ENCODE results near the gene GTPBP4. TPM values are rescaled to one million over a fixed set of nuclear protein-coding genes. Genes with fewer than 3 reads are reported as not detected.

Gene GTPBP4
- polyA plus RNA-seq, 1 donor (not counting 4 experiments of a cell fraction or from before 2014, with no cell fraction given), result 70.4 TPM

GRCh38 chr10:996031-996430 is 7.8 kb downstream of the GTPBP4 start:
- Histone ChIP-seq H3K27ac (ENCODE audit: control insufficient read depth, insufficient read depth, low read length) (no peak overlapping the region), H3K27me3 (ENCODE audit: control insufficient read depth, extremely low read depth, insufficient read depth, low read length) (no peaks in the 10 kb centered on the region), H4K20me1 (ENCODE audit: control insufficient read depth, extremely low read depth, insufficient read depth, low read length) (peaks cover 17% of the 10 kb centered on the region), H3K9me3 (ENCODE audit: control insufficient read depth, low read depth, low read length) (no peaks in the 10 kb centered on the region), H3K4me2 (ENCODE audit: control insufficient read depth, extremely low read depth, insufficient read depth, low read depth, low read length) (no peak overlapping the region), H3K9ac (ENCODE audit: control insufficient read depth, extremely low read depth, insufficient read depth, low read length) (no peak overlapping the region), H3K9me1 (ENCODE audit: control insufficient read depth, extremely low read depth, insufficient read depth, low read length) (no peaks in the 10 kb centered on the region), H2AFZ (ENCODE audit: control insufficient read depth, low read length) (no peak overlapping the region), H3K79me2 (ENCODE audit: control insufficient read depth, insufficient read depth, low read length) (peaks cover 76% of the 10 kb centered on the region), H3K36me3 (ENCODE audit: control insufficient read depth in 2 of 2, extremely low read depth in 1 of 2, insufficient read depth in 2 of 2, low read length in 2 of 2) (peaks cover 38 to 76% of the 10 kb centered on the region in 2 experiments), H3K4me3 (ENCODE audit: control insufficient read depth in 2 of 3, extremely low read depth in 1 of 3, insufficient read depth in 2 of 3, low read depth in 1 of 3, low read length in 3 of 3) (no peak overlapping the region), H3K4me1 (ENCODE audit: control insufficient read depth, extremely low read depth, insufficient read depth, low read length) (no peaks in the 10 kb centered on the region)
- dilution Hi-C loops (cut with MboI; ENCODE audit: extremely low pct_ligation_motif_present, low sequenced_read_pairs), result no loop called here
- DNase-seq (ENCODE audit: low read depth, low spot score) (no peak), FAIRE-seq (no peak)
- TF ChIP-seq, protein P1, sequence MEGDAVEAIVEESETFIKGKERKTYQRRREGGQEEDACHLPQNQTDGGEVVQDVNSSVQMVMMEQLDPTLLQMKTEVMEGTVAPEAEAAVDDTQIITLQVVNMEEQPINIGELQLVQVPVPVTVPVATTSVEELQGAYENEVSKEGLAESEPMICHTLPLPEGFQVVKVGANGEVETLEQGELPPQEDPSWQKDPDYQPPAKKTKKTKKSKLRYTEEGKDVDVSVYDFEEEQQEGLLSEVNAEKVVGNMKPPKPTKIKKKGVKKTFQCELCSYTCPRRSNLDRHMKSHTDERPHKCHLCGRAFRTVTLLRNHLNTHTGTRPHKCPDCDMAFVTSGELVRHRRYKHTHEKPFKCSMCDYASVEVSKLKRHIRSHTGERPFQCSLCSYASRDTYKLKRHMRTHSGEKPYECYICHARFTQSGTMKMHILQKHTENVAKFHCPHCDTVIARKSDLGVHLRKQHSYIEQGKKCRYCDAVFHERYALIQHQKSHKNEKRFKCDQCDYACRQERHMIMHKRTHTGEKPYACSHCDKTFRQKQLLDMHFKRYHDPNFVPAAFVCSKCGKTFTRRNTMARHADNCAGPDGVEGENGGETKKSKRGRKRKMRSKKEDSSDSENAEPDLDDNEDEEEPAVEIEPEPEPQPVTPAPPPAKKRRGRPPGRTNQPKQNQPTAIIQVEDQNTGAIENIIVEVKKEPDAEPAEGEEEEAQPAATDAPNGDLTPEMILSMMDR (optimal IDR thresholded peaks at IDR 0.05 in 1 of 3, IDR thresholded peaks at IDR 0.05 in 1 of 3, conservative IDR thresholded peaks at IDR 0.05 in 1 of 3; ENCODE audit: extremely low read depth in 1 of 3, insufficient read depth in 2 of 3, low read length in 3 of 3), result no peak
- TF ChIP-seq EZH2 (IDR thresholded peaks at IDR 0.05; ENCODE audit: low read length), result no peak

GRCh38 chr10:997266-998022 is 9.2 kb downstream of the GTPBP4 start:
- no peaks in the 10 kb centered on the region for H3K9me1 ChIP-seq (ENCODE audit: control insufficient read depth, extremely low read depth, insufficient read depth, low read length)
- FAIRE-seq, result no peak
- no peak overlapping the region for H3K4me3 ChIP-seq (ENCODE audit: control insufficient read depth in 2 of 3, extremely low read depth in 1 of 3, insufficient read depth in 2 of 3, low read depth in 1 of 3, low read length in 3 of 3)
- no peaks in the 10 kb centered on the region for H3K9me3 ChIP-seq (ENCODE audit: control insufficient read depth, low read depth, low read length)
- no peak for TF ChIP-seq EZH2 (IDR thresholded peaks at IDR 0.05; ENCODE audit: low read length)
- TF ChIP-seq, protein P1 (optimal IDR thresholded peaks at IDR 0.05 in 1 of 3, IDR thresholded peaks at IDR 0.05 in 1 of 3, conservative IDR thresholded peaks at IDR 0.05 in 1 of 3; ENCODE audit: extremely low read depth in 1 of 3, insufficient read depth in 2 of 3, low read length in 3 of 3), result no peak
- dilution Hi-C loops (cut with MboI; ENCODE audit: extremely low pct_ligation_motif_present, low sequenced_read_pairs), result no loop called here
- H3K27me3 ChIP-seq (ENCODE audit: control insufficient read depth, extremely low read depth, insufficient read depth, low read length), result no peaks in the 10 kb centered on the region
- peaks cover 43 to 77% of the 10 kb centered on the region in 2 experiments for H3K36me3 ChIP-seq (ENCODE audit: control insufficient read depth in 2 of 2, extremely low read depth in 1 of 2, insufficient read depth in 2 of 2, low read length in 2 of 2)
- H4K20me1 ChIP-seq (ENCODE audit: control insufficient read depth, extremely low read depth, insufficient read depth, low read length), result peaks cover 13% of the 10 kb centered on the region
- H3K4me1 ChIP-seq (ENCODE audit: control insufficient read depth, extremely low read depth, insufficient read depth, low read length), result no peaks in the 10 kb centered on the region
- peaks cover 78% of the 10 kb centered on the region for H3K79me2 ChIP-seq (ENCODE audit: control insufficient read depth, insufficient read depth, low read length)
- H3K9ac ChIP-seq (ENCODE audit: control insufficient read depth, extremely low read depth, insufficient read depth, low read length), result no peak overlapping the region
- no peak overlapping the region for H3K4me2 ChIP-seq (ENCODE audit: control insufficient read depth, extremely low read depth, insufficient read depth, low read depth, low read length)
- no peak overlapping the region for H2AFZ ChIP-seq (ENCODE audit: control insufficient read depth, low read length)
- DNase-seq (ENCODE audit: low read depth, low spot score), result no peak
- H3K27ac ChIP-seq (ENCODE audit: control insufficient read depth, insufficient read depth, low read length), result no peak overlapping the region
